Dedifferentiated amniotic fluid mesenchymal stem cell (primary cell): ENCODE data around the gene CUBN.

Experiments
- DNase-seq: peaks from one replicate; pipeline ENCODE4 v3.0.0-alpha.2; 2016; ENCODE audit errors: extremely low spot score

Gene CUBN

GRCh38 chr10:16919121-16919982 lies 210.3 kb downstream of the CUBN start:
- DNase-seq = no peak

- DNase-seq = no peak
These were observed 213.1 kb downstream of the CUBN start for GRCh38 chr10:16916496-16916895.

GRCh38 chr10:16915300-16915699 lies 214.3 kb downstream of the CUBN start:
- DNase-seq = no peak

- DNase-seq = no peak
These were observed 216.3 kb downstream of the CUBN start for GRCh38 chr10:16913266-16913665.

GRCh38 chr10:16910793-16911164 lies 218.8 kb downstream of the CUBN start:
- DNase-seq = no peak

GRCh38 chr10:16909961-16910792 lies 219.4 kb downstream of the CUBN start:
- DNase-seq = no peak

- DNase-seq = no peak
These were observed 220.3 kb downstream of the CUBN start for GRCh38 chr10:16909271-16909767.

GRCh38 chr10:16907687-16908086 lies 221.9 kb downstream of the CUBN start:
- no peak for DNase-seq

- DNase-seq = no peak
These were observed 224.3 kb downstream of the CUBN start for GRCh38 chr10:16905320-16905719.

- DNase-seq = no peak
These were observed 225.0 kb downstream of the CUBN start for GRCh38 chr10:16904639-16905061.

GRCh38 chr10:16904049-16904448 lies 225.6 kb downstream of the CUBN start:
- no peak for DNase-seq

- DNase-seq = no peak
These were observed 227.0 kb downstream of the CUBN start for GRCh38 chr10:16902606-16903005.

- no peak for DNase-seq
These were observed 228.5 kb downstream of the CUBN start for GRCh38 chr10:16901106-16901505.

GRCh38 chr10:16896993-16897392 lies 232.6 kb downstream of the CUBN start:
- DNase-seq = no peak

- DNase-seq = no peak
These were observed 234.8 kb downstream of the CUBN start for GRCh38 chr10:16894821-16895220.

- DNase-seq = no peak
These were observed 235.9 kb downstream of the CUBN start for GRCh38 chr10:16893664-16894063.

GRCh38 chr10:16891375-16892313 lies 238.0 kb downstream of the CUBN start:
- no peak for DNase-seq

- no peak for DNase-seq
These were observed 238.9 kb downstream of the CUBN start for GRCh38 chr10:16890691-16891090.

GRCh38 chr10:16887565-16887964 lies 242.0 kb downstream of the CUBN start:
- peak; percentile 60 for DNase-seq

- DNase-seq = no peak
These were observed 243.6 kb downstream of the CUBN start for GRCh38 chr10:16886031-16886430.

- DNase-seq = no peak
These were observed 245.1 kb downstream of the CUBN start for GRCh38 chr10:16884497-16884896.

GRCh38 chr10:16883084-16883483 lies 246.5 kb downstream of the CUBN start:
- DNase-seq = no peak
